Diencephalon (tissue), 1 donor: ENCODE results near the gene CRMP1. TPM values are rescaled to one million over a fixed set of nuclear protein-coding genes. Genes with fewer than 3 reads are reported as not detected.

Source experiments
- small RNA-seq: library from RNA; depleted of rRNA; stranded (forward); fragments of <200 nt; gene quantifications from one replicate; pipeline ENCODE3, GENCODE V24; 2014
- total RNA-seq: library from RNA; depleted of rRNA; stranded (reverse); fragments of >200 nt; gene quantifications from one replicate; pipeline ENCODE4 v1.2.3, GENCODE V29; 2014

CRMP1 gene
- 489 TPM for total RNA-seq

GRCh38 chr4:5893004-5893580, at the start of gene CRMP1:
TSS of gene CRMP1 (minus strand) at chr4:5893086. CDS start at chr4:5892969, 117 bp downstream.

Small RNA genes within 50 kb of the gene (small RNA-seq; reads per million reads assigned to genes)
- gene MIR378D1: not detected

Other genes starting within 250 kb of the CRMP1 start
- gene EVC2, start 184.5 kb downstream of the CRMP1 start, total RNA-seq: 1.8 TPM
- gene EVC, start 181.9 kb downstream of the CRMP1 start, total RNA-seq: 3.0 TPM
- 19.4 TPM for gene C4orf50, start 125.3 kb upstream of the CRMP1 start, total RNA-seq